Non-pigmented ciliary epithelial cell (primary cell): ENCODE results near the gene SLC1A4.
"Not testable (repeated sequence)": the region's sequence is repeated elsewhere in the genome, so short reads cannot be mapped to it uniquely, and the experiment has no call there.

Source experiments
- DNase-seq: peaks from one replicate; pipeline ENCODE4 v3.0.0-alpha.2; 2010; ENCODE audit warnings: low read depth

The SLC1A4 gene

DNA sequence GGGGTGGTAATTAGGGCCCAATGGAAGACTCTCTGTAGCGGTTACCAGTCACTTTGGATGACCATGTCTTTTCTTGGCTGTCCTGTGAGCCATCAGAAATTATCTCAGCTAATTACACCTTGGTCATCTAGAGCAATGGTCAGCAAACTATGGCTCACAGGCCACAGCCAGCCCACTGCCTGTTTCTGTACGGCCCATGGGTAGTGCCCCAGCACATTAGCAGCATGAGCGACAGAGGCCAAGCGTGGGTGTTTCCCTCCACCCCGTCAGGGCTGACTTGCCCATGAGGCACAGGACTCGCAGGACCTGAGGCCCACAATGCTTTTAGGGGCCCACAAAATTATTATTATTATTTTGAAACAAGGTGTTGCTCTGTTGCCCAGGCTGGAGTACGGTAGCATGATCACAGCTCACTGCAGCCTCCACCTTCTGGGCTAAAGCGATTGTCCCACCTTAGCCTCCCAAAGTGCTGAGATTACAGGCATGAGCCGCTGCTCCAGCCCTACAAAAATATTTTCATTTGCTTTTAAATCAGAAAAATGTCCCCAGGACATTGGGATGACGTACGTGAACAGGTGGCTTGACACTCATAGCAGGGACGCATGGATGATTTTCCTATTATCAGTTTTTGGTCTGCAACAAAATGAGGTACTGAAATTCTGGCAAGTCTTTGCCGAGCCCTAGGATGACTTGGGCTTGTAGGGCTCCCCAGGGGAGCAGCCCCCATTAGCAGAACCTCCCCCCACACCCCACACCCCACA, 37.7 kb downstream of the SLC1A4 start:
- DNase-seq = no peak

DNA sequence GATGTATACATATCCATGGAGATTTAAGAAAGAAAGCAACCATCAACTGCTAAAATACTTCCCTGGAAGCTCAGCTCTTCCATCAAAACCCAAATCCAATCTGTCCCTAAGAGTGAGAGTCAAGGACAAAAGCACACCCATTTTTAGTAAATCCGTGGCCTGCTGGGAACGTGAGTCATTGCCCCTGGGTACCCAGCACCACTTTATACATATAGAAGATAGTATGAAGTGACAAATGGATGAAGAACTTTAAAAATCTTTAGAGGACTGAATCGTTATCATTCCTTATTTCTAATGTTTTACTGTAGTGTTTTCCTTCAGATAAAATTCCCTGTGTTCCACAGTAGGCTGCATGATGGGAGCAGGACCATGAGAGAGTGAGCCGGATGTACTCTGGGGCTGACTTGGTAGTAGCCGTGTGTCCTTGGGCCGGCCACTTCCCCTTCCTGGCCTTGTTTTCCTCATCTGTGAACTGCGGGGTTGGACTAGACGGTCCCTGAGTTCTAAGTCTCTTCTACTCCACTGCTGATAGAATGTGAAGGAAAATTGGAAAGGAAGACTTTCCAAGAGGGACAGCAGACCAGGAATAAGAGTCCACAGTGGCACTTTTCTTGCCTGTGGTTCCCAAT, 38.5 kb downstream of the SLC1A4 start:
- DNase-seq = no peak

DNA sequence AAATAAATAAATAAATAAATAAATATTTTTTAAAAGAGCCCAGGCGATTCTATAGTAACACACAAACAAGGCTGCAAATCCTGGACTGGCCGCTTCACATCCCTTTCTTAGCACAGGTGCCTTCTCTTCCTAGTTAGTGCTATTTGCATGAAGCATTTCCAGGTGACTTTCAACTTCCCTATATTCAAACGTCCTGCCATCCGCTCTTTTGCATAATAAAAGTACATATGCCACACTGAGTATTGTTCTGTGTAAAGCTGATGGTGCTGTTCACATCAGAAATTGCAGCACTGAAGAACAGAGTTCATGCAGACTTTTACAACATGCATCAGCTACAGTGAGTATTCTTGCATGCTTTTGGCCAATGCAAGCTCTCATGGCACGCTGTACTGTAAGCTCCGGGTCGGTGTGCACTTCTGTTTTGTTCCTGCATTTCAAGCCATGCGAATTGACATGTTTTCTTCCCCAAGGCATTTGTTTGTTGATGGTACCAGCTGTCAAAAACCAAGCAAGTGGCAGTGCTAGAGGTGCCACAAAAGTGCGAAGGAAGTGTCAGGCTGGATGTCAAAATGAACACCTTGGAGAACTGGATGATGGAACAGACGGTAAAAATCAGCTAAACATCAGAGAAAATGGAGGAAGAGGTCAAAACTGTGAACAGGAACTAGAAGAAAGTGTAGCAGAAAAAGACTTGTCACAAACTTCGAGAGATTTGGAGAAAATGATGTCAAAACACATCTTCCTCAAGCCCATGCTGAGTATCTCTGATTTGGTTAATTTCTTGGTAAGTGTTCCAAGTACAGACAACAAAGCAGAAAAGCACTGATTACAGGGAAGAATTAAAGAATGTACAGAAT, 41.5 kb downstream of the SLC1A4 start:
- DNase-seq = no peak

DNA sequence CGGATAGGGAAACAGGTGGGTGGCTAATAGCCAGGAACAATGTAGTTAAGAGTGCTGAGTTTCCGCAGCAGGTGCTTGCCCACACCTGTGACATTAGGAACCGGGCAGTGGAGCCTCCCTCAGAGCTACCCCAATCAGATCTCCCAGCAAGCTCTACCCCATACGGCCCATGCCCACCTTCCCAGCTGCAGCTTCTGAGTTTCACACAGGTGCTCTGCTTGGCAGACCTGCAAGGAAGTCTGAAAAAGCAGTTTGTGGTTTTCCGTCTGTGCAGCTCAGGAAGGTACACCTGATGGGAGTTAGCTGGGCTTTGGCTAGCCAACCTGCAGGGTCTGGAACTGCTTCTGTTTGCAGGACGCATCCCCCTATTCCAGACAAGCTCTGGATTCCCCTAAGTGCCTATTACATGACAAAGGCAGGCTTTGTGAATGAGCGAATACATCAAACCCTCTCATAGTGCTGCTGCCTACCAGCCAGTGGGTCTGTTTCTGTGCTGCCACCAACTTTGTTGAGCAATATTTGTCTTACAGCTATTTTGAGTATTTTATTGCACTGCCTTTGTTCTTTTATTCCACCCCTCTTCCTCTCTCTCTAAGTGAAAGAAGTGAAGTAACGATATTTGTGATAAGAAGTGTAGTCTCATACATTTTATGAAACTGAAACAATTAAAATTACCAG, 42.3 kb downstream of the SLC1A4 start:
- DNase-seq = no peak

DNA sequence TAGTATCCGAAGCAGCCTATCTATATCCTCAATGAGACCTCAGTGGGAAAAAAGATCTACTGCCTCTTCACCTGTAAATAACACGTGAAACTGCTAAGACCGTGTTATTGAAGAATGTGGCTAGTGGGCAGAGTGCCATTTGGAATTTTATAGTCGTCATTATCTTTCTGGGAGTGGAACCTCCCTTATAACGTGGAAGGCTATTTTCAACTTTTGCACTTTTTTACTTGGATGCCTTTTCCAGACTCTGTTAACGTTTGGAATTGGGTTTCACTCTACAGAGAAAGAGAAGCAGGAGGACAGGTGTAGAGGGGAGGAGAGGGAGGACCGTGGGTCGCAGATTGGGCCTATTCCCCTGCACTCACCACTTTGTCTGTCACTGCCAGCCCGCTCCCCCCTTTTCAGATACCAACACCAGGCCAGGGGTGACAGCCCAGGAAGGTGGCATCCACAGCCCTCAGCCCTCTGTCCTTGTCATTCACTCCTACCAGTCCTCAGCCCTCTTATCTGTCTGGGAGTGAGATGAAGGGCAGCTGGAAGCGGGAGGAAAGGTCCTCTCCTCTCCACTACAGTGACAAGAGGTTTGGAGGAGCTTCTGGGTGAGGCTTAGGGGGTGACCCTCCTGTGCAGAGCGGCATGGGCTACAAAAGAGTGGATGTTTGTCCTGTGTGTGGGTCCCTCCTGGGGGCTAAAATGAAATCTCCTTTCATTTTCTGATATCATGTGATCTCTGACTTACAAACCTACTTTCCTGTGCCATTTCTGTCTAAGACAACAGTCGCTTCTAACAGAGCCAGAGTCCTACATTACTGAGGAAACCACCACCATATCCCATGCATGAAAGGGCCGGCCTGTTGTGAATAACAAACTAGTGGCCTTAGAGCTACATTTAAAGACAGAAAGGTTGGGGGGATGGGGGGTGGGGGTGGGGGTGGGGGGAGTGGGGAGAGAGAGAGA, 43.1 kb downstream of the SLC1A4 start:
- DNase-seq = no peak

DNA sequence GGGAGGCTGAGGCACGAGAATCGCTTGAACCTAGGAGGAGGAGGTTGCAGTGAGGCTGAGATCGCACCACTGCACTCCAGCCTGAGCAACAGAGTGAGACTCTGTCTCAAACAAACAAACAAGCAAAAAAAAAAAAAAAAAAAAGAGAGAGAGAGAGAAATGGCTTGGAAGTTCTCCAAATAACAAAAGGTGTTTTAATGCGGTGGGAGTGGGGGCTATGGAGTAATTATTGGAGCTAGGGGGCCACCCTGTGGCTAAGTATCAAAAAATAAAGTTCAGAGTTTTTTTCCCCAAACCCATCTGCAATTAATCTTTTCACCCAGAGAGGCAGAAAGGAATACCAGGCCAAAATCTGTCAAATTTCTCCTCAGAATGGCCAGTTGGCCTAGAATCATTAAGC, 44.0 kb downstream of the SLC1A4 start:
- DNase-seq = no peak

DNA sequence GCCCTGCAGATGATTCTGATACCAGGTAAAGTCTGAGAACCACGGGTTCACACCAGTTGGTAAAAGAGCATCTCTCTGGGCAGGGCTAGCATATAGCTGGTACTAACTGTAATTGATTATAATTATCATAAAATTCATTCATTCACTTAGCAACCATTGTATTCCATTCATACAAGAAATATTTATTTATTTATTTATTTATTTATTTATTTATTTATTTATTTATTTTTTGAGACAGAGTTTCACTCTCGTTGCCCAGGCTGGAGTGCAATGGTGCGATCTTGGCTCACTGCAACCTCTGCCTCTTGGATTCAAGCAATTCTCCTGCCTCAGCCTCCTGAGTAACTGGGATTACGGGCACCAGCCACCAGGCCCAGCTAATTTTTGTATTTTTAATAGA, 44.5 kb downstream of the SLC1A4 start:
- not testable (repeated sequence) for DNase-seq

DNA sequence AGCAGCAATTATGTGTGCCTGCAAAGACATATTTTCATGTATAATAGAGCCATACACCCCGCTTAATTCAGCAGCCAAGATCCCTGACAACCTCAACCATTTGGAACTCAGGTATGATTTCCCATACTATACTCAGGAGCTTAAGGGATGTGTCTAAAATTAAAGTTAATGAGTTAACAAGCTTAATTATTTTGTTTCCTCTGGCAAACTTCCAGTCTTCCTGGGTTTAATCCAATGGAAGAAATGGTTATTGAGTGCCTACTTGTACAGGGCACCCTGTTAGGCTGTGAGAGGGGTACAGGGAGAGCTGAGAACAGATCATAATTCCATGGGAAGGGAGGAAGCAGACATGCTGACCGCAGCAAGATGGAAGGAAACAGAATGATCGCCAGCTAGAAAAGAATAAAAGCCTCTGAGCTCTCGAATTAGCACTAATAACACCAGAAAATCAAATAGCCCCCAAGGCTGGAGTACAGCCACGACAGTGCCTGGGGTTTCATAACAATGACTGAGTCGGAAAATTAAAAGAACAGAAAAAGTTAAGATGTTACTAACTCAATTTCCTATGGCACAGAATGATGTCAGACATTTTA, 46.2 kb downstream of the SLC1A4 start:
- DNase-seq = no peak

DNA sequence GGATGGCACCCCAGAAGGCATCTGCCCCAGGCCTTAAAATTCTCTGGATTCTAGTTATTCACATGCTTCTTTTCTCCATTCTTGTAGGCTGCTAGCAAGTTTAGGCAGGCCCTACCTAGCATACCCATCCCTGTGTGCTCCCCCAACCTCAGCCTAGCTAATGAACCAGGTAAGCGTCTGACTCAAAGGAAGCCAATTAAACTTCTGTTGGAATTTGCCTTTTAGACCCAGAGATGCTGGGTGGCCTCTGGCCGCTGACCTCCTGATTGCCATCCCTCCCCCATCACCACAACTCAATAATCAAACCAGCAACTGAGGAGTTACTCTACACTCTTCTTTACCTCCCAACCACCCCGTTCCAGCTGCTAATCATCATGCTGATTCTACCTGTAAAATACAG, 48.0 kb downstream of the SLC1A4 start:
- DNase-seq = no peak

DNA sequence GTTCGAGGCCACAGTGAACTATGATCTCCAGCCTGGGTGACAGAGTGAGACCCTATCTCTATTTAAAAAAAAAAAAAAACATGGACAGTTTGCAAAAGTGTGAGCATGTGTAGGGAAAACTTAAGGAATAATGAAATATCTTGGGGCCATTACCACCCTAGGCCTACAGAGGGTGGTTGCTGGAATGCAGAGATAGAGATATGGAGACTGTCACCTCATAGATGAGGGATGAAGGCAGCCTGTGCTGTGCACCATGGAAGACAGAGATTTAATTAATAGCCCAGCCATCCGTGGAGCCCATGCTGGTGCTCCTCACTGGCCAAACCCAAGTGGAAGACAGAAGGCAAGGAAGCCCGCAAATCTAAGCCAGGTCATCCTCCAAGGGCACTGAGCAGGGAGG, 50.4 kb downstream of the SLC1A4 start:
- DNase-seq = no peak

DNA sequence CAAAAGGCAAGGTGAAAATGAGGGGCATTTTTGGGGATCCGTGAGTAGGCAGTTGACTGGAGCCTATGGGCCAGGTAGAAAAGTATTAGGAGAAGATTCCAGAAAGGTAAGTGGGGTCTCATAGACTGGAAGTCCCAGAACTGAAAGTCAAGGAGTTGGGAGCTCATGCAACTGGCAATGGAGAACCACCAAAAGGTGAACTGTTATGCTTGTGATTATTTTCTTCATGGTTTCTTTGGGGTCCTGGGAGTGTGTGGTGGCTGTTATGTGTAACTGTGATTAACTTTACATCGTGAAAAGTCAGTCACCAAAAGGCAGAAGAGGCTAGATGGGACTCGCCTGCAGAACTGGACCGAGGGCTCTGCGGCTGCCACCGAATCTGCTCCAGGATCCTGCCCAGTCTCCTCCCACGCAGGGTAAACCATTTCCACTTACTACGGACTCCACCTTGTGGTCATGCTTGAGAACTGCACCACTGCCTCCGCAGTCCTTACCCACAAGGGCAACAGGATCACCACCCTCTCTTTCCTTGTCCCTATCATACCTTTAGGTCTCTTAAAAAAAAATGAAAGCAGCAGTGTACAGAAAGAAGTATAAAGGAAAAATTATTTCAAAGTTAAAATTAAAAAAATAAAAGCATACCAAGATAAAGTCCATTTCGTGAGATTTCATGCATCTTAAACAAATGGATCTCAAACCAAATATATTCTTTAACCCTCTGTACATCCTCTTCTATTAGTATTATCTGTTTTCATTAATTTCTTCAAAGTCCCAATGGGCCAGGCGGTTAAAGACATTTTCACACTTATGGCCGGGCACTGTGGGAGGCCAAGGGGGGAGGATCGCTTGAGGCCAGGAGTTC, 51.4 kb downstream of the SLC1A4 start:
- peak; percentile 60 for DNase-seq

DNA sequence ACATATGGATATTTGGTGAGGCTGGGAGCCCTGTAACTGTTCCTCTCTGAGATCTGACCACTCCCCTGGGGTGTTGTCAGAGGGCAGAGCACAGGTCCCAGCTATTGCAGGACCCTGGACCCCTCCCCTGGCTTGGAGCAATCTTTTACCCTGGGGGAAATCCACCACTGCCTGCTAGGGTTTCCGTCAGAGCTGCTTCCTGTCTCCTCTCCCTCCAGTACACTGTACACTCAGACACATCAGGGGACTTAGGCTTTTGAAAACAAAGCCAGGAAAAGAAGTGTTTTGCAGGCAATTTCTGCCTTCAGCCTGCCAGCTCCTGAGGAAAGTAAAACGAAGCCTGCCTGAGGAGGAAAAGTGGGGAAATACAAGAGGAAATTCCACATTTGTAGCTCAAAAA, 53.8 kb downstream of the SLC1A4 start:
- no peak for DNase-seq

DNA sequence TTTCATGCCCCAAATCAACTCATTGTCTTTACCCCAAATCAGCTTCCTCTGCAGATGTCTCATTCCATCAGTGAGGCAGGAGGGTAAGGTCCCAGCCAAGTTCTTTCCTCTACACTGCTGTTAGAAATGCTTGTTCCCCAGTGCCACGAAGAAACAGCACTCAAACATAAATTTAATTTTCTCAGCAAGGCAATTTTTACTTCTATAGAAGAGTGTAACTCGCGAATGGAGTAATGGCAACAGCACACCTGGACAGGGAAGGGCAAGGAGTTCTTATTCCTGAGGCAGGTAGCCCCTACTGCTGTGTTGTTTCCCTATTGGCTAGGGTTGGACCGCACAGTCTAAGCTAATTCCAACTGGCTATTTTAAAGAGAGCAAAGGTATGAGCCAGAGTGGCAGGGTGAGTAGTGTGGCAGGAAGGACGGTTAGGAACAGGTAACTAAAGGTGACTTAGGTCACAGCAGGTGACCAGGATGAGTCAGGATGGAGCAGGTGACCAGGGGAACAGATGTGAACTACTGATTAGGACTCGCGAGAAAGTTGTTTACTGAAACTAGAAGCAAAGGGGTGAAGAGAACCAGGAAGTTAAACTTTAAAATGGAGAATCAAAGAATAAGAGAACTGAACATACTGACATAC, 55.0 kb downstream of the SLC1A4 start:
- DNase-seq = no peak

DNA sequence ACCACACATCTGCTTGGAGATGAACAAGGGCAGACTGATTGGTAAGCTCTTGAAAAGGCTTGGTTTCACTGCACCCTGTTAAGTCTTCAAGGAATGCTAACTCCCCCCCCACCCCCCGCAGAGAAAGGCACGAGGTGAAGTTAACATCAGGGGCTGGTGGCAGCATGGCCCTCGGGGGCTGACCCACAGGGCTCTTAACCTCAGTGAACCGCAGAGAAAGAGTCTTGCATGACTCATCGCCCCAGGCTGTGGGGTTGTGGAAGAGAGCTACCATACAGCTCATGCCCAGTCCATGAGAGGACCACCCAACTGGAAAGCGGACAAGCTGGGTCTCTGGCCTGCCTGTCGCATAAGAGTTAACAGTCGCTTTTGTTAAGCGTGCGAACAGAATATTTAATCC, 56.5 kb downstream of the SLC1A4 start:
- no peak for DNase-seq

DNA sequence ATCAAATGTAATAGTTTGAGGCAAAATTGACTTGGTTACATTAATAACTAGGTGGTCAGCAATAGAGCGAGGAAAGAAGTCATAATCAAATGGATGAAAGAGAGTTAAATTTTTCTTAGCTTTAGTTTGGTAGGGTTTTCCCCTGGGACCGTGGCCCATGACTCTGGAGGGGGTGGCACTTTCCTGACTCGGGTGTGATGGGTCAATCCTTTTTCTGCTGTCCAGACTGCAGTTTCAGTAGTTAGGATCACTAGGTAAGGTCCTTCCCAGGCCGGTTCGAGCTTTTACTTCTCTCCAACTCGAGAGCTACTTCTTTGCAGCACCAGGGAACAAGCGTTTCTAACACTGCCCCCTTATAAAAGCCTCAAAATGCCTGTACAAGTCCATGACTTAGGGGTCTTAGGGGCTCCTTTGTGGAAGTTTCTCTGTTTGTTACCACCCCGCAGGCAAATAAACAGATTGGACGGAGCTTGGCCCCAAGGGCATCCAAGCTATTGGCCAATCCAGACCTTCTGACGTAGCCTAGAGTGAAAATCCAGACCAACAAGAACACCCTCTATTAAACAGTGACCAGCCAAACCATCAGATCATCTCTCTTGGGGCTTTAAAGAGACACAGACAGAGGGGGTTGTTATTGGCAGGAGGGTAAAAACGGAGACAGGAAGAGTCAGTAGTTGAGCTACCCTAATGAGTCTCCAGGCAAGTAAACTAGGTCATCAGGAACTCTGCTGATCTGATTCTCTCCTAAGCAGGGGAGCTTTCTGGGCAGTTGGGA, 57.6 kb downstream of the SLC1A4 start:
- no peak for DNase-seq

DNA sequence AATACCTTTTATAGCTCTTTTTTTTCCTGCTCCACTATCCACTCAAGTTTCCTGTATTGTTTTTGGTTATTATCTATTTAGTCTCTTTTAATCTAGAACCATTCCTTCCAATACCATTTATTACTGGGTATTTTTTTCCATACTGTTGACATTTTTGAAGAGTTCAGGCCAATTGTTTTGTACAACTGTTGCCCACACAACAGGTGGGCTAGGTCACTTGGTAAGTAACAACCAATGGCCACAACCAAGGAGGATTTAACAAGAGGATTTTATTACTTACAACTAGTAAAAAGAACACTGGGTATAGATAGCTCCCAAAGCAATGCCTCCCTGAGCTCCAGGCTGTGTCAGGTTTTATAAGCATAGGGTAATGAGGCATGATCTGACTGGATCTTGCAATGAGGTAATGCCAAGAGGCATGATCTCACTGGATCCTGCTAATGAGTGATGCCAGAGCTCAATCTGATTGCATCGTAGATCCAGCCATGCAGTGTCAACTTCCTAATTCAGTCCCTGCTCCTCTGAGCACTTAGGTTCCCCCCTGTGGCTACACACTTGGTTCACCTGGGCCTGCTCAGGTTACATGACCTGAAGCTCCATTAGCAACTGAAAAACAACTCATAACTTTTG, 59.9 kb downstream of the SLC1A4 start:
- no peak for DNase-seq

DNA sequence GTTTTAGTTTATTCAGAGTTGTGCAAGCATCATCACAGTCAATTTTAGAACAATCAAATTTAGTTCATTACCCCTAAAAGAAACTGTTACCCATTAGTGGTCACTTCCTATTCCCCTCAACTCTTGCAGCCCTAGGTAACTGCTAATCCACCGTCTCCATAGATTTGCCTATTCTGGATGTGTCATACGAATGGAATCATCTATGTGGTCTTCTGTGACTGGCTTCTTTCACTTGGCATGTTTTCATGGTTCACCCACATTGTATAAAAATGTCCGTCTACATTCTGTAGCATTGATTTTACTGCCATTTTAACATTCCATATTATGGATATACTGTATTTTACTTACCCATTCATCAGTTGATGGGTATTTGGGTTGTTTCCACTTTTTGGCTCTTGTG, 61.7 kb downstream of the SLC1A4 start:
- no peak for DNase-seq

DNA sequence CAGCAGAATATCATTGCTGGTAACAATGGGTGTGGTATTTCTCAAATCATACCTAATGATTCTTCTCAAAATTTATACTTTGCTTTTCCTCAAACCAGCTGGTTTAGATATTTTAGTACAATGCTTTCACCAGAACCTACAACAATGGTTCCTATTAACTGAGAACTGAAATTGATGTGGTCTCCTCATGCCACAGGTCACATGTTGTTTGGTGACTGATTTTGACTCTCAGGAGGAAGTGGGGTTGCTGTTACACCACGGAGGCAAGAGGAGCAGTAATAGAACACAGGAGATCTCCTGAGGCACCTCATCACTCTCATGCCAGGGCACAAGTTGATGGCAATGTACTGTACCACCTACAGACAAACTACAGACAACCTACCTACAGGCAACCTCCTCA, 64.0 kb downstream of the SLC1A4 start:
- DNase-seq = no peak
